ENCODE data around the gene RPS6KA5. TPM values are rescaled to one million over a fixed set of nuclear protein-coding genes. Genes with fewer than 3 reads are reported as not detected.

RPS6KA5 gene
- total RNA-seq, 2 donors from 2014 or later = 3.3 to 5.1 TPM

GRCh38 chr14:90808759-90809529 is 251.5 kb downstream of the RPS6KA5 start:
- no peaks in the 10 kb centered on the region for H3K9me3 Mint-ChIP-seq
- Histone ChIP-seq H3K4me1 (ENCODE audit: control insufficient read depth, insufficient read depth, low read length) (peaks cover 19% of the 10 kb centered on the region), H3K9ac (ENCODE audit: extremely low read depth, low read length, poor library complexity, severe bottlenecking) (no peak overlapping the region), H3K9me3 (ENCODE audit: control insufficient read depth, low read length) (no peaks in the 10 kb centered on the region), H3K36me3 (ENCODE audit: control insufficient read depth, insufficient read depth, low read length) (no peaks in the 10 kb centered on the region), H3K4me3 (ENCODE audit: low read length) (no peak overlapping the region), H3K27me3 (ENCODE audit: control insufficient read depth, insufficient read depth, low read length, poor library complexity, severe bottlenecking) (no peaks in the 10 kb centered on the region), H3K27ac (ENCODE audit: low read depth, low read length) (no peak overlapping the region)
- no peaks in the 10 kb centered on the region for H3K27me3 Mint-ChIP-seq (ENCODE audit: insufficient read depth)
- 90 to 93% methylated on average over 12 to 15 of the region's 15 CpGs for WGBS, 2 experiments (ENCODE audit: insufficient coverage in 1 of 2, insufficient read length in 1 of 2)
- H3K36me3 Mint-ChIP-seq (ENCODE audit: low read depth) = no peaks in the 10 kb centered on the region
- no peak overlapping the region for H3K27ac Mint-ChIP-seq
- TF ChIP-seq CTCF (conservative IDR thresholded peaks at IDR 0.05) = no peak
- H3K4me3 Mint-ChIP-seq = no peak overlapping the region
- no peak for DNase-seq
- peaks cover 35% of the 10 kb centered on the region for H3K4me1 Mint-ChIP-seq

- WGBS, 2 experiments (ENCODE audit: insufficient coverage in 1 of 2, insufficient read length in 1 of 2) = 90 to 95% methylated on average over 4 to 6 of the region's 6 CpGs
- TF ChIP-seq CTCF (conservative IDR thresholded peaks at IDR 0.05) = no peak
- Histone ChIP-seq H3K4me1 (ENCODE audit: control insufficient read depth, insufficient read depth, low read length) (peaks cover 15% of the 10 kb centered on the region), H3K4me3 (ENCODE audit: low read length) (no peak overlapping the region), H3K9ac (ENCODE audit: extremely low read depth, low read length, poor library complexity, severe bottlenecking) (no peak overlapping the region), H3K27me3 (ENCODE audit: control insufficient read depth, insufficient read depth, low read length, poor library complexity, severe bottlenecking) (no peaks in the 10 kb centered on the region), H3K9me3 (ENCODE audit: control insufficient read depth, low read length) (no peaks in the 10 kb centered on the region), H3K27ac (ENCODE audit: low read depth, low read length) (no peak overlapping the region), H3K36me3 (ENCODE audit: control insufficient read depth, insufficient read depth, low read length) (no peaks in the 10 kb centered on the region)
- peaks cover 31% of the 10 kb centered on the region for H3K4me1 Mint-ChIP-seq
- no peak for DNase-seq
- H3K36me3 Mint-ChIP-seq (ENCODE audit: low read depth) = no peaks in the 10 kb centered on the region
- no peak overlapping the region for H3K4me3 Mint-ChIP-seq
- H3K27ac Mint-ChIP-seq = peak overlapping the region; percentile 62
- no peaks in the 10 kb centered on the region for H3K27me3 Mint-ChIP-seq (ENCODE audit: insufficient read depth)
- no peaks in the 10 kb centered on the region for H3K9me3 Mint-ChIP-seq
Observed at GRCh38 chr14:90807060-90807459, 253.4 kb downstream of the RPS6KA5 start.

- no peaks in the 10 kb centered on the region for H3K36me3 ChIP-seq (ENCODE audit: control insufficient read depth, insufficient read depth, low read length)
- no peaks in the 10 kb centered on the region for H3K36me3 Mint-ChIP-seq (ENCODE audit: low read depth)
- H3K4me1 Mint-ChIP-seq = peaks cover 23% of the 10 kb centered on the region
- H3K4me3 Mint-ChIP-seq = no peak overlapping the region
- H3K27ac Mint-ChIP-seq = no peak overlapping the region
- no peak overlapping the region for H3K9ac ChIP-seq (ENCODE audit: extremely low read depth, low read length, poor library complexity, severe bottlenecking)
- no peaks in the 10 kb centered on the region for H3K27me3 ChIP-seq (ENCODE audit: control insufficient read depth, insufficient read depth, low read length, poor library complexity, severe bottlenecking)
- no peaks in the 10 kb centered on the region for H3K9me3 ChIP-seq (ENCODE audit: control insufficient read depth, low read length)
- no peak overlapping the region for H3K4me3 ChIP-seq (ENCODE audit: low read length)
- no peak overlapping the region for H3K27ac ChIP-seq (ENCODE audit: low read depth, low read length)
- DNase-seq = peak; percentile 69
- 85 to 91% methylated on average over 14 to 21 of the region's 21 CpGs for WGBS, 2 experiments (ENCODE audit: insufficient coverage in 1 of 2, insufficient read length in 1 of 2)
- H3K27me3 Mint-ChIP-seq (ENCODE audit: insufficient read depth) = no peaks in the 10 kb centered on the region
- TF ChIP-seq CTCF (conservative IDR thresholded peaks at IDR 0.05) = no peak
- no peaks in the 10 kb centered on the region for H3K9me3 Mint-ChIP-seq
- H3K4me1 ChIP-seq (ENCODE audit: control insufficient read depth, insufficient read depth, low read length) = peaks cover 10% of the 10 kb centered on the region
Observed at GRCh38 chr14:90805662-90806540, 254.5 kb downstream of the RPS6KA5 start.

All from endodermal cell (in vitro differentiated cells).